OCI-LY3 (cell line): ENCODE data around the gene TMEM190.
"Not testable (repeated sequence)": the region's sequence is repeated elsewhere in the genome, so short reads cannot be mapped to it uniquely, and the experiment has no call there.

Source experiments
- H2AFZ ChIP-seq: fragments of 200-600, 300-600 bp; shearing (Covaris generic); 2 replicates; pipeline ENCODE4 v1.6.0; 2014; ENCODE audit warnings: antibody characterized with exemption, low read depth, low read length
- H3K27ac ChIP-seq: fragments of 200-600, 300-600 bp; sonication (generic); 2 replicates; pipeline ENCODE4 v1.5.1; 2014; ENCODE audit warnings: mild to moderate bottlenecking, low read length, moderate library complexity, mixed read lengths
- H3K27me3 ChIP-seq: fragments of 200-600, 300-600 bp; sonication (generic); 2 replicates; pipeline ENCODE4 v1.6.1; 2014; ENCODE audit warnings: low read depth, low read length, mixed read lengths
- H3K36me3 ChIP-seq: fragments of 200-600, 300-600 bp; sonication (generic); replicated peaks from 2 replicates; pipeline ENCODE3; 2014; ENCODE audit warnings: low read depth, low read length, mixed read lengths
- H3K4me1 ChIP-seq: fragments of 300-600, 200-600 bp; sonication (generic); 2 replicates; pipeline ENCODE4 v1.6.1; 2014; ENCODE audit warnings: low read length, mixed read lengths
- H3K4me2 ChIP-seq: fragments of 200-600, 300-600 bp; sonication (generic); 2 replicates; pipeline ENCODE4 v1.6.1; 2014; ENCODE audit warnings: low read length, mixed read lengths
- H3K4me3 ChIP-seq: fragments of 300-600, 200-600 bp; sonication (generic); 2 replicates; pipeline ENCODE4 v1.5.1; 2014; ENCODE audit warnings: antibody characterized with exemption, mild to moderate bottlenecking, low read length, moderate library complexity
- H3K79me2 ChIP-seq: fragments of 300-600, 200-600 bp; shearing (Covaris generic); 2 replicates; pipeline ENCODE4 v1.6.1; 2014; ENCODE audit warnings: mild to moderate bottlenecking, low read length, mixed read lengths
- H3K9ac ChIP-seq: fragments of 300-600, 200-600 bp; shearing (Covaris generic); 2 replicates; pipeline ENCODE4 v1.6.0; 2014; ENCODE audit warnings: mild to moderate bottlenecking, low read length, moderate library complexity
- H3K9me3 ChIP-seq: fragments of 200-600, 300-600 bp; shearing (Covaris generic); 2 replicates; pipeline ENCODE4 v1.6.1; 2014; ENCODE audit warnings: low read length, mixed read lengths; ENCODE audit not compliant: insufficient read depth
- H4K20me1 ChIP-seq: fragments of 200-600, 300-600 bp; sonication (generic); 2 replicates; pipeline ENCODE4 v1.6.1; 2016; ENCODE audit warnings: low read length, mixed read lengths; ENCODE audit not compliant: insufficient read depth
- CTCF ChIP-seq: fragments of 200-600, 300-600 bp; sonication (generic); IDR thresholded peaks from 2 replicates; pipeline ENCODE4 v1.5.1; 2014; ENCODE audit warnings: antibody characterized with exemption, low read length, low read depth
- EZH2phosphoT487 ChIP-seq: fragments of 200-600 bp; shearing (Covaris generic); IDR thresholded peaks from 2 replicates; pipeline ENCODE4 v1.6.1; 2018; ENCODE audit warnings: antibody characterized with exemption, mixed run types, low read depth

TMEM190 gene

GRCh38 chr19:55392820-55393761, 16.5 kb downstream of the TMEM190 start:
- TF ChIP-seq CTCF = no peak
- TF ChIP-seq EZH2phosphoT487 = no peak
- H3K4me2 ChIP-seq = no peak overlapping the region
- H3K36me3 ChIP-seq = peaks cover 33% of the 10 kb centered on the region
- peaks cover 10% of the 10 kb centered on the region; the same call in 1 of the 2 replicates for H3K79me2 ChIP-seq
- no peak overlapping the region for H3K4me3 ChIP-seq
- no peaks in the 10 kb centered on the region for H3K27me3 ChIP-seq
- H3K27ac ChIP-seq = no peak overlapping the region
- no peak overlapping the region for H2AFZ ChIP-seq
- no peak overlapping the region for H3K9ac ChIP-seq
- H3K4me1 ChIP-seq = peaks cover 3% of the 10 kb centered on the region
- no peaks in the 10 kb centered on the region for H3K9me3 ChIP-seq
- H4K20me1 ChIP-seq = peaks cover 41% of the 10 kb centered on the region

- no peaks in the 10 kb centered on the region for H3K9me3 ChIP-seq
- peak overlapping the region; percentile 25; the same call in 1 of the 2 replicates for H3K27ac ChIP-seq
- peaks cover 12% of the 10 kb centered on the region for H3K4me1 ChIP-seq
- no peak for TF ChIP-seq CTCF
- TF ChIP-seq EZH2phosphoT487 = no peak
- no peak overlapping the region for H2AFZ ChIP-seq
- H3K79me2 ChIP-seq = peaks cover 11% of the 10 kb centered on the region
- no peak overlapping the region for H3K9ac ChIP-seq
- H4K20me1 ChIP-seq = peaks cover 40% of the 10 kb centered on the region
- peaks cover 26% of the 10 kb centered on the region for H3K36me3 ChIP-seq
- peak overlapping the region; percentile 52 for H3K4me3 ChIP-seq
- H3K4me2 ChIP-seq = peak overlapping the region; percentile 74
- no peaks in the 10 kb centered on the region for H3K27me3 ChIP-seq
Measured at GRCh38 chr19:55398200-55398925, 21.7 kb downstream of the TMEM190 start.

GRCh38 chr19:55400281-55401087, 23.9 kb downstream of the TMEM190 start:
- H3K79me2 ChIP-seq = peaks cover 27% of the 10 kb centered on the region
- no peak overlapping the region for H3K27ac ChIP-seq
- no peaks in the 10 kb centered on the region for H3K9me3 ChIP-seq
- no peak overlapping the region for H3K9ac ChIP-seq
- peaks cover 38% of the 10 kb centered on the region for H3K36me3 ChIP-seq
- H2AFZ ChIP-seq = no peak overlapping the region
- peaks cover 55% of the 10 kb centered on the region for H4K20me1 ChIP-seq
- TF ChIP-seq CTCF = no peak
- TF ChIP-seq EZH2phosphoT487 = no peak
- H3K27me3 ChIP-seq = no peaks in the 10 kb centered on the region
- no peak overlapping the region for H3K4me2 ChIP-seq
- H3K4me3 ChIP-seq = no peak overlapping the region
- peaks cover 14% of the 10 kb centered on the region for H3K4me1 ChIP-seq

- H3K36me3 ChIP-seq = peaks cover 47% of the 10 kb centered on the region
Measured at GRCh38 chr19:55401390-55401789, 24.8 kb downstream of the TMEM190 start.

More at GRCh38 chr19:55401390-55401789, 24.8 kb downstream of the TMEM190 start:
- Histone ChIP-seq H3K4me1 (peaks cover 23% of the 10 kb centered on the region), H4K20me1 (peaks cover 64% of the 10 kb centered on the region), H3K79me2 (peaks cover 36% of the 10 kb centered on the region)
- H3K9ac ChIP-seq, H3K4me2 ChIP-seq, H3K27ac ChIP-seq, H3K4me3 ChIP-seq, H3K27me3 ChIP-seq, H2AFZ ChIP-seq, H3K9me3 ChIP-seq: not testable (repeated sequence)
